HS-27A (cell line): ENCODE results near the gene IGFALS.

Experiments used
- DNase-seq: peaks from one replicate; pipeline ENCODE4 v3.0.0-alpha.2; 2012; ENCODE audit warnings: low read depth, missing footprints

The IGFALS gene

GRCh38 chr16:1776991-1777374 is 16.5 kb downstream of the IGFALS start:
- DNase-seq: no peak

GRCh38 chr16:1776672-1776955 is 16.9 kb downstream of the IGFALS start:
- DNase-seq: no peak

- DNase-seq: no peak
Measured at GRCh38 chr16:1775846-1776671, 17.4 kb downstream of the IGFALS start.

- no peak for DNase-seq
Measured at GRCh38 chr16:1775006-1775845, 18.3 kb downstream of the IGFALS start.

- no peak for DNase-seq
Measured at GRCh38 chr16:1774448-1774780, 19.1 kb downstream of the IGFALS start.

GRCh38 chr16:1773703-1774447 is 19.6 kb downstream of the IGFALS start:
- DNase-seq: no peak

GRCh38 chr16:1772908-1773702 is 20.4 kb downstream of the IGFALS start, which contains the start of gene MRPS34:
Gene MRPS34 (minus strand): TSS chr16:1773134. CDS start chr16:1773119, 15 bp downstream.
- DNase-seq: no peak

- no peak for DNase-seq
Measured at GRCh38 chr16:1772362-1772907, 21.1 kb downstream of the IGFALS start, which contains the start of gene EME2. Gene EME2 (plus strand): TSS chr16:1772810. CDS start chr16:1773228, 418 bp downstream.

GRCh38 chr16:1771864-1772361 is 21.6 kb downstream of the IGFALS start:
- DNase-seq: no peak

- no peak for DNase-seq
Measured at GRCh38 chr16:1771188-1771863, 22.2 kb downstream of the IGFALS start, which contains the start of gene NME3. Gene NME3 (minus strand): TSS chr16:1771543. CDS start chr16:1771534, 9 bp downstream.

- DNase-seq: no peak
Measured at GRCh38 chr16:1770328-1771187, 22.9 kb downstream of the IGFALS start.

- DNase-seq: no peak
Measured at GRCh38 chr16:1769402-1770300, 23.9 kb downstream of the IGFALS start.

GRCh38 chr16:1768767-1769401 is 24.6 kb downstream of the IGFALS start:
- no peak for DNase-seq

- no peak for DNase-seq
Measured at GRCh38 chr16:1768061-1768766, 25.3 kb downstream of the IGFALS start.

GRCh38 chr16:1767116-1767994 is 26.1 kb downstream of the IGFALS start:
- no peak for DNase-seq

- DNase-seq: no peak
Measured at GRCh38 chr16:1766701-1767100, 26.8 kb downstream of the IGFALS start.
